ENCODE results near the gene CDS2.
A peak's percentile ranks its signal among the peaks of the same experiment; 100 is the strongest.

CDS2 gene

DNA sequence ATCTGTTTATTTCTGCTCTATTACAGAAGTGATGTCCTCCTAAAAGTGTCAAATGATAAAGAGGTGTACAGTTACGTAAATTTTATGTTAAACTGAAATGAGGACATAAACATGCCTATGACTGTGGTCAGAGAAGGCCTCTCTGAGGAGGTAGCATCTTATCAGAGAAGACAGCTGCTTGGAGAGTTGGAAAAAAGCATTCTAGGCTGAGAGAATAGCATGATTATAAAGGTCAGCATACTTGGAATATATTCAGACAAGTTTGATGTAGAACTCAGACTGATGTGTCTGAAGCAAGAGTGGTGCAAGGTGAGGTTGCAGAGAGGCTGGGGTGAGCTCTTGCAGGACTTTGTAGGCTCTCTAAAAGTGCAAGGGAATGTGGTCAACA is 3.9 kb upstream of the CDS2 start:
- Histone ChIP-seq H3K9ac (ENCODE audit: low read depth, low read length, poor library complexity) (no peak overlapping the region), H2BK120ac (ENCODE audit: low read depth, low read length) (no peak overlapping the region), H2AFZ (ENCODE audit: low read length) (no peak overlapping the region), H3K4me2 (ENCODE audit: insufficient read depth, low read length, poor library complexity, severe bottlenecking) (no peak overlapping the region), H3K23ac (ENCODE audit: low read depth, low read length, poor library complexity) (no peak overlapping the region), H4K91ac (ENCODE audit: low read depth, low read length, poor library complexity) (no peak overlapping the region), H3K9me3 (replicated peaks in 1 of 2; ENCODE audit: control insufficient read depth in 2 of 2, insufficient read depth in 1 of 2, low read depth in 1 of 2, low read length in 2 of 2) (no peaks in the 10 kb centered on the region), H3K27ac (replicated peaks; ENCODE audit: low read length) (no peak overlapping the region), H2BK5ac (ENCODE audit: low read length) (no peak overlapping the region), H3K27me3 (ENCODE audit: control insufficient read depth in 3 of 3, insufficient read depth in 3 of 3, low read depth in 1 of 3, low read length in 3 of 3) (no peaks in the 10 kb centered on the region), H2BK12ac (ENCODE audit: low read length) (no peak overlapping the region), H3K4ac (ENCODE audit: low read length) (no peak overlapping the region), H2AK5ac (ENCODE audit: low read depth, low read length) (no peak overlapping the region), H3K4me3 (ENCODE audit: low read length in 2 of 2) (no peak overlapping the region), H3K4me1 (ENCODE audit: control insufficient read depth in 2 of 2, insufficient read depth in 1 of 2, low read depth in 1 of 2, low read length in 2 of 2) (peaks cover 0 to 1% of the 10 kb centered on the region in 2 donors), H3K79me1 (ENCODE audit: low read depth, low read length) (peaks cover 11% of the 10 kb centered on the region), H3K36me3 (replicated peaks in 1 of 2; ENCODE audit: control insufficient read depth in 2 of 2, insufficient read depth in 2 of 2, low read length in 2 of 2) (peaks cover 2 to 12% of the 10 kb centered on the region in 2 donors), H3K14ac (ENCODE audit: low read length) (no peak overlapping the region), H2BK15ac (ENCODE audit: low read length) (no peak overlapping the region), H4K8ac (ENCODE audit: low read depth, low read length) (no peak overlapping the region), H3K18ac (ENCODE audit: low read length) (no peak overlapping the region)
- WGBS, 2 donors (ENCODE audit: extremely low coverage in 2 of 2, insufficient read length in 2 of 2, insufficient replicate concordance in 1 of 2) = no CpG with 5 or more reads among the region's 1 CpG
- no peak for DNase-seq (ENCODE audit: low spot score)

DNA sequence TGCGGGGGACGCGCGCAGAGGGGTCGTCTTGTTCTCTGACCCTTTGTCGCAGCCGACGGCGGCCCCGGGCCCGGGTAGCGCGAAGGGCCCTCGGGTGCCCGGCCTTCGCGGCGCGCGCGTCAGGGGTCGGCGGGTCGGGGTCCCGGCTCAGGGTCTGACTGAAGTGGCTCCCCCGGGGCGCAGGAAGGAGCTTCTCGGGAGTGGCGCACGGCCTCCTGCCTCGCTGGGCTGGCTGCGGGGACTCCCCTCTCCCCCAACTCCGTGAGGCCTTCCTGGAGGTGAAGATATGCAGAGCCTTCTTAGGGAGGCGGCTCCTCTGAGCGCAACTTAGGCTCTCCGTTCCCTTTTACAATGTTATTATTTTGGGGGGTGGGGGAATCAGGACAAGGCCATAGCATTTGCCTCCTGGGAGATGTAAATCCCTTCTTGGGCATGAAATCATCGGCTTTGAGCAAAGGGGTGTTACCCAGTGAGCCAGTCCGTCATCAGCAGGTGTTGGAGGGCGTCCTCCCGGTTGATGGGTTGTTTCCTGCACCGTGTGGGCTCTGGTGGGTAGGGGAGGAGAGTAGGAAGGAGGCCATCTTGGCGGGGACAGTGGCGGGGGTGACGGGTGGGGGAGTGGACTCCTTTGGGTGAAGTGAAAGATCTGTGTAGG is 523 bp downstream of the CDS2 start:
- Histone ChIP-seq H2BK15ac (ENCODE audit: low read length) (no peak overlapping the region), H3K79me1 (ENCODE audit: low read depth, low read length) (peaks cover 6% of the 10 kb centered on the region), H3K4me3 (ENCODE audit: low read length in 2 of 2) (peak overlapping the region; percentile 64 to 98), H3K14ac (ENCODE audit: low read length) (peak overlapping the region; percentile 94), H3K27me3 (ENCODE audit: control insufficient read depth in 3 of 3, insufficient read depth in 3 of 3, low read depth in 1 of 3, low read length in 3 of 3) (no peaks in the 10 kb centered on the region), H3K18ac (ENCODE audit: low read length) (peak overlapping the region; percentile 97), H2BK12ac (ENCODE audit: low read length) (no peak overlapping the region), H3K4ac (ENCODE audit: low read length) (no peak overlapping the region), H3K4me1 (ENCODE audit: control insufficient read depth in 2 of 2, insufficient read depth in 1 of 2, low read depth in 1 of 2, low read length in 2 of 2) (peaks cover 2 to 4% of the 10 kb centered on the region in 2 donors), H4K8ac (ENCODE audit: low read depth, low read length) (no peak overlapping the region), H4K91ac (ENCODE audit: low read depth, low read length, poor library complexity) (no peak overlapping the region), H2BK5ac (ENCODE audit: low read length) (peak overlapping the region; percentile 95), H2BK120ac (ENCODE audit: low read depth, low read length) (no peak overlapping the region), H2AFZ (ENCODE audit: low read length) (peak overlapping the region; percentile 94), H2AK5ac (ENCODE audit: low read depth, low read length) (peak overlapping the region; percentile 68), H3K4me2 (ENCODE audit: insufficient read depth, low read length, poor library complexity, severe bottlenecking) (peak overlapping the region; percentile 75), H3K9ac (ENCODE audit: low read depth, low read length, poor library complexity) (peak overlapping the region; percentile 99), H3K27ac (replicated peaks; ENCODE audit: low read length) (peak overlapping the region; percentile 86), H3K36me3 (replicated peaks in 1 of 2; ENCODE audit: control insufficient read depth in 2 of 2, insufficient read depth in 2 of 2, low read length in 2 of 2) (peaks cover 2 to 24% of the 10 kb centered on the region in 2 donors), H3K9me3 (replicated peaks in 1 of 2; ENCODE audit: control insufficient read depth in 2 of 2, insufficient read depth in 1 of 2, low read depth in 1 of 2, low read length in 2 of 2) (no peaks in the 10 kb centered on the region), H3K23ac (ENCODE audit: low read depth, low read length, poor library complexity) (peak overlapping the region; percentile 89)
- peak; percentile 15 for DNase-seq (ENCODE audit: low spot score)
- WGBS, 2 donors (ENCODE audit: extremely low coverage in 2 of 2, insufficient read length in 2 of 2, insufficient replicate concordance in 1 of 2) = no CpG with 5 or more reads among the region's 44 CpGs

GRCh38 chr20:5127859-5128424 is 1.1 kb downstream of the CDS2 start:
- Histone ChIP-seq H3K23ac (ENCODE audit: low read depth, low read length, poor library complexity) (no peak overlapping the region), H2BK5ac (ENCODE audit: low read length) (no peak overlapping the region), H2BK15ac (ENCODE audit: low read length) (no peak overlapping the region), H3K36me3 (replicated peaks in 1 of 2; ENCODE audit: control insufficient read depth in 2 of 2, insufficient read depth in 2 of 2, low read length in 2 of 2) (peaks cover 2 to 25% of the 10 kb centered on the region in 2 donors), H2BK120ac (ENCODE audit: low read depth, low read length) (no peak overlapping the region), H3K4ac (ENCODE audit: low read length) (no peak overlapping the region), H3K4me2 (ENCODE audit: insufficient read depth, low read length, poor library complexity, severe bottlenecking) (peak overlapping the region; percentile 75), H3K9ac (ENCODE audit: low read depth, low read length, poor library complexity) (peak overlapping the region; percentile 99), H4K8ac (ENCODE audit: low read depth, low read length) (no peak overlapping the region), H3K4me1 (ENCODE audit: control insufficient read depth in 2 of 2, insufficient read depth in 1 of 2, low read depth in 1 of 2, low read length in 2 of 2) (peaks cover 2 to 4% of the 10 kb centered on the region in 2 donors), H3K4me3 (ENCODE audit: low read length in 2 of 2) (peak overlapping the region; percentile 64 to 98), H2BK12ac (ENCODE audit: low read length) (no peak overlapping the region), H3K27ac (replicated peaks; ENCODE audit: low read length) (peak overlapping the region; percentile 86), H3K18ac (ENCODE audit: low read length) (no peak overlapping the region), H4K91ac (ENCODE audit: low read depth, low read length, poor library complexity) (no peak overlapping the region), H3K9me3 (replicated peaks in 1 of 2; ENCODE audit: control insufficient read depth in 2 of 2, insufficient read depth in 1 of 2, low read depth in 1 of 2, low read length in 2 of 2) (no peaks in the 10 kb centered on the region), H3K79me1 (ENCODE audit: low read depth, low read length) (peaks cover 6% of the 10 kb centered on the region), H3K27me3 (ENCODE audit: control insufficient read depth in 3 of 3, insufficient read depth in 3 of 3, low read depth in 1 of 3, low read length in 3 of 3) (no peaks in the 10 kb centered on the region), H2AFZ (ENCODE audit: low read length) (peak overlapping the region; percentile 94), H3K14ac (ENCODE audit: low read length) (no peak overlapping the region), H2AK5ac (ENCODE audit: low read depth, low read length) (no peak overlapping the region)
- no CpG with 5 or more reads among the region's 6 CpGs for WGBS, 2 donors (ENCODE audit: extremely low coverage in 2 of 2, insufficient read length in 2 of 2, insufficient replicate concordance in 1 of 2)
- DNase-seq (ENCODE audit: low spot score) = no peak

- Histone ChIP-seq H4K8ac (ENCODE audit: low read depth, low read length) (no peak overlapping the region), H3K4me1 (ENCODE audit: control insufficient read depth in 2 of 2, insufficient read depth in 1 of 2, low read depth in 1 of 2, low read length in 2 of 2) (peaks cover 2 to 4% of the 10 kb centered on the region in 2 donors), H3K18ac (ENCODE audit: low read length) (no peak overlapping the region), H3K27ac (replicated peaks; ENCODE audit: low read length) (no peak overlapping the region), H3K79me1 (ENCODE audit: low read depth, low read length) (peaks cover 6% of the 10 kb centered on the region), H3K4ac (ENCODE audit: low read length) (no peak overlapping the region), H3K9ac (ENCODE audit: low read depth, low read length, poor library complexity) (no peak overlapping the region), H2BK12ac (ENCODE audit: low read length) (no peak overlapping the region), H3K9me3 (replicated peaks in 1 of 2; ENCODE audit: control insufficient read depth in 2 of 2, insufficient read depth in 1 of 2, low read depth in 1 of 2, low read length in 2 of 2) (no peaks in the 10 kb centered on the region), H2BK120ac (ENCODE audit: low read depth, low read length) (no peak overlapping the region), H3K14ac (ENCODE audit: low read length) (no peak overlapping the region), H3K27me3 (ENCODE audit: control insufficient read depth in 3 of 3, insufficient read depth in 3 of 3, low read depth in 1 of 3, low read length in 3 of 3) (no peaks in the 10 kb centered on the region), H3K36me3 (replicated peaks in 1 of 2; ENCODE audit: control insufficient read depth in 2 of 2, insufficient read depth in 2 of 2, low read length in 2 of 2) (peaks cover 2 to 34% of the 10 kb centered on the region in 2 donors), H2AFZ (ENCODE audit: low read length) (no peak overlapping the region), H2AK5ac (ENCODE audit: low read depth, low read length) (no peak overlapping the region), H2BK15ac (ENCODE audit: low read length) (no peak overlapping the region), H4K91ac (ENCODE audit: low read depth, low read length, poor library complexity) (no peak overlapping the region), H2BK5ac (ENCODE audit: low read length) (no peak overlapping the region), H3K23ac (ENCODE audit: low read depth, low read length, poor library complexity) (no peak overlapping the region), H3K4me3 (ENCODE audit: low read length in 2 of 2) (peak overlapping the region in 1 of 2 donors; percentile 5), H3K4me2 (ENCODE audit: insufficient read depth, low read length, poor library complexity, severe bottlenecking) (no peak overlapping the region)
- DNase-seq (ENCODE audit: low spot score) = no peak
- WGBS, 2 donors (ENCODE audit: extremely low coverage in 2 of 2, insufficient read length in 2 of 2, insufficient replicate concordance in 1 of 2) = no CpG with 5 or more reads among the region's 6 CpGs
These were observed 2.1 kb downstream of the CDS2 start for GRCh38 chr20:5128886-5129285.

Measured in neuronal stem cell (in vitro differentiated cells).